Measurements from ENCODE around the gene CADM2.

- no peak for TF ChIP-seq CTCF (conservative IDR thresholded peaks at IDR 0.05; ENCODE audit: low read depth, low read length)
- no peak for TF ChIP-seq EZH2 (IDR thresholded peaks at IDR 0.05; ENCODE audit: borderline replicate concordance, low read depth, low read length, poor library complexity, severe bottlenecking)
Measured at GRCh38 chr3:85574006-85574705, 615.4 kb downstream of the CADM2 start.

Measured in A673 (cell line).